Measurements from ENCODE around the gene FAM169A.

- TF ChIP-seq CTCF (IDR thresholded peaks at IDR 0.05) (no peak), POLR2A (IDR thresholded peaks at IDR 0.05) (no peak)
These were observed 43.9 kb downstream of the FAM169A start for GRCh38 chr5:74822288-74822687.
